Nephron progenitor cell (in vitro differentiated cells): Measurements from ENCODE around the gene ANGPTL4.
A peak's percentile ranks its signal among the peaks of the same experiment; 100 is the strongest.

Experiments used
- DNase-seq: peaks from one replicate; pipeline ENCODE4 v3.0.0; 2021
- H3K27ac Mint-ChIP-seq: 2 replicates; pipeline ENCODE4 v1.8.0; 2021; ENCODE audit warnings: mild to moderate bottlenecking, moderate library complexity, mixed read lengths
- H3K27me3 Mint-ChIP-seq: 2 replicates; pipeline ENCODE4 v1.8.0; 2021; ENCODE audit warnings: mild to moderate bottlenecking, low read depth, mixed read lengths; ENCODE audit not compliant: poor library complexity
- H3K36me3 Mint-ChIP-seq: 2 replicates; pipeline ENCODE4 v1.8.0; 2021; ENCODE audit warnings: low read depth, mixed read lengths
- H3K4me1 Mint-ChIP-seq: 2 replicates; pipeline ENCODE4 v1.8.0; 2021; ENCODE audit warnings: mixed read lengths
- H3K4me3 Mint-ChIP-seq: 2 replicates; pipeline ENCODE4 v1.8.0; 2021; ENCODE audit warnings: mild to moderate bottlenecking, moderate library complexity, mixed read lengths
- H3K9me3 Mint-ChIP-seq: 2 replicates; pipeline ENCODE4 v1.8.0; 2021; ENCODE audit warnings: mild to moderate bottlenecking, moderate library complexity, mixed read lengths
- CTCF ChIP-seq: fragments of 200-600 bp; sonication (generic); IDR thresholded peaks from 2 replicates; pipeline ENCODE4 v1.5.0; 2021; ENCODE audit warnings: antibody characterized with exemption

ANGPTL4 gene

DNA sequence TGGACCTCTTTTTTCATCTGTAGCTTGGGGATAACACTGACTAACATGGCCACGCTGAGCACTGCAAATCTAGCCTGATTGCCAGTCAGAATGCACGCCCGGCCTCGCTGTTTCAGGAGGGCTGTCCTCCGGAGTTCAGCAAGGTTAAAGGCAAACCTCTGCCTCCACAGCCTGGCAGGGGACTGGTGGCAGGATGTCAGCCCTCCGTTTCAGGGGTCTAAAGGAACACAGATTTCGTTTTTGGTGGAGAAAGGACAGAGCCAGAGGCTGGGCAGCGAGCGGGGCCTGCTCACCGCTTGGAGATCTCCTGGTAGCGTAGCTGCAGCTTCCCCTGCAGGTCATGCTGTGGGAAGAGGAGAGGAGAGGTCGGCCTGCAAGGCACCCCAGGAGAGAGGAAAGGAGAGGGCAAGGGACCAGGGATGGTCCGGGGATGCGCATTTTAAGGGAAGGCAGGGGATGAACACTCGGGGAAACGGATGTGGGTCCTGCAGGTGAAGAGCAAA, 43.3 kb upstream of the ANGPTL4 start:
- Mint-ChIP-seq H3K27me3 (peaks cover 2% of the 10 kb centered on the region), H3K9me3 (no peaks in the 10 kb centered on the region), H3K4me3 (peak overlapping the region; percentile 100), H3K27ac (peak overlapping the region; percentile 98), H3K4me1 (peaks cover 40% of the 10 kb centered on the region), H3K36me3 (peaks cover 6% of the 10 kb centered on the region)
- DNase-seq: no peak
- TF ChIP-seq CTCF: no peak

GRCh38 chr19:8321067-8321985, 42.6 kb upstream of the ANGPTL4 start, which contains the start of the genes NDUFA7 and RPS28:
Gene NDUFA7 (minus strand): TSS chr19:8321375. CDS start chr19:8321358, 17 bp downstream.
Gene RPS28 (plus strand): TSS chr19:8321496. CDS start chr19:8321531, 35 bp downstream.
- DNase-seq: peak; percentile 98
- Mint-ChIP-seq H3K27ac (peak within 1 kb of the TSS; percentile 98), H3K9me3 (no peaks in the 10 kb centered on the region), H3K4me3 (peak within 1 kb of the TSS; percentile 100), H3K36me3 (peaks cover 5% of the 10 kb centered on the region), H3K4me1 (peaks cover 40% of the 10 kb centered on the region), H3K27me3 (peaks cover 4% of the 10 kb centered on the region)
- TF ChIP-seq CTCF: no peak

DNA sequence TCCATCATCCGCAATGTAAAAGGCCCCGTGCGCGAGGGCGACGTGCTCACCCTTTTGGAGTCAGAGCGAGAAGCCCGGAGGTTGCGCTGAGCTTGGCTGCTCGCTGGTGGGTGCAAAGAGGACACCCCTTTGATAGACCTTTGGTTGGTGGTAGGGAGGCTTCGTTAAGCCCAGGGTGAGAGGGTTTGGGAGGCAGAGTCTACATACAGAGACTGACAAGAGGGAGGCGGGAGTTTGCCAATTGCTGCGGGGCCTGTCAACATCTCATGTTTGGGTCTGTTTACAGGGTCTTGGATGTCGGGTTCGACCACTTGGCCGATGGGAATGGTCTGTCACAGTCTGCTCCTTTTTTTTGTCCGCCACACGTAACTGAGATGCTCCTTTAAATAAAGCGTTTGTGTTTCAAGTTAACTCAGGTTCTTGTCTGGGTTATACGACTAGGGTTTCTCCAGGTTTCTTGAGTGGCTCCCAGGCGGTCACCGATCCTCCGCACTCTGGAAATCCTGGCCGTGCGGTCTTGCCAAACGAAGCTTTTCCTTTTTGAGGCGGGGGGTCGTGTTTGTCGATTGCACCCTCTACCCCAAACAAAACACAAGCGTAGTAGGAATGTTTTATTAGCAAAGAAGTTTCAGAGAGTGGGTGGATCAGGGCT, 41.8 kb upstream of the ANGPTL4 start:
- H3K36me3 Mint-ChIP-seq: peaks cover 5% of the 10 kb centered on the region
- H3K9me3 Mint-ChIP-seq: peaks cover 5% of the 10 kb centered on the region
- peaks cover 37% of the 10 kb centered on the region for H3K4me1 Mint-ChIP-seq
- H3K4me3 Mint-ChIP-seq: peak overlapping the region; percentile 100
- DNase-seq: no peak
- H3K27ac Mint-ChIP-seq: peak overlapping the region; percentile 98
- no peak for TF ChIP-seq CTCF
- H3K27me3 Mint-ChIP-seq: peaks cover 11% of the 10 kb centered on the region

DNA sequence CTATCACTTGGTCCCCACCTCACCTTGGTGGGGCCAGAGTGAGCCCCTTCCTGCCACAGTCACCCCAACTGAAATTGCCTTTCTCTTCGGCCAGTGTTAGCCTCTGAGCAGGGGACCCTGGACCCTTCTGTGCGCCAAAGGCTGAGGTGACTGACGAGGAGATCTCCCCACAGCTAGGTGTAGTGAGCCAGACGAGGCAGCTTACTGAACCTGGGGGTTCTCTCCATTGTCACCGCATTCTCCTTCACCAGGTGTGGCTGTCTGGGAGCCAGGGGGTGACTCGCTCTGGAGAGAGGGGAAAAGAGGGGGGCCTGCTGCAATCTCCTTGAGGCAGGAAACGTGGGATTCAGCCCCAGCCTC, 41.3 kb upstream of the ANGPTL4 start:
- no peak for TF ChIP-seq CTCF
- H3K36me3 Mint-ChIP-seq: peaks cover 5% of the 10 kb centered on the region
- no peak overlapping the region for H3K27ac Mint-ChIP-seq

DNA sequence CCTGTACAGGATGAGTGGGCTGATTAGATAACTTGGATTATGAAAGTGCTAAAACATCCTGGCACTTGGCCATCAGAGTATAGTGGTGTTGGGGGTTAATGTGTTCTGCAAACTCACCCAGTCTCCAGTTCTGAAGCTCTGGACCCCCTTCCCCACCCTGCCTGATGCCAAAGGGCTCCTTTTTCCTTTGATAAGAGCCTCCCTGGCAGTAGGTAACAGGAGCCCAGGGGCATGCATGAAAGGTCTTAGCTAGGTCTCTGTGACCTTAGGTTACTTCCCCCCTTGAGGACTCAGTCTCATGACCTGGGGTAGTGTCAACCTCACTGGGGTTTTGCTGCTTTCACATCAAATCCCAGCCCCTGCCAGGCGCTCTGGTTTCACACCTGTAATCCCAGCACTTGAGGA, 40.2 kb upstream of the ANGPTL4 start:
- H3K9me3 Mint-ChIP-seq: peaks cover 10% of the 10 kb centered on the region

More for the DNA sequence above, 41.3 kb upstream of the ANGPTL4 start:
- peak overlapping the region; percentile 100 for H3K4me3 Mint-ChIP-seq
- H3K4me1 Mint-ChIP-seq: peaks cover 32% of the 10 kb centered on the region
- H3K9me3 Mint-ChIP-seq: peaks cover 6% of the 10 kb centered on the region
- DNase-seq: no peak
- H3K27me3 Mint-ChIP-seq: peaks cover 16% of the 10 kb centered on the region

More for the DNA sequence above, 40.2 kb upstream of the ANGPTL4 start:
- Mint-ChIP-seq H3K4me1 (peaks cover 31% of the 10 kb centered on the region), H3K36me3 (peaks cover 5% of the 10 kb centered on the region), H3K27me3 (peaks cover 27% of the 10 kb centered on the region), H3K27ac (no peak overlapping the region), H3K4me3 (peak overlapping the region; percentile 11)
- DNase-seq: no peak
- no peak for TF ChIP-seq CTCF
